Tibial nerve (tissue), 4 donors: ENCODE data around the gene SDHD.

Experiments
- EP300 ChIP-seq, 2 donors: sonication (generic); formaldehyde crosslinking; IDR thresholded peaks; one replicate each; pipeline ENCODE4 v1.6.1; 2017; ENCODE audit warnings: antibody characterized with exemption in 2 of 2, mild to moderate bottlenecking in 1 of 2
- TF ChIP-seq, protein P1 (sequence below), 5 experiments: fragments of 200-600 bp in 3 of 5; fragments of 450-650 bp in 2 of 5; sonication (generic) in 3 of 5; IDR thresholded peaks; one replicate each; pipeline ENCODE4 v1.5.1; 2016 to 2019; ENCODE audit warnings: antibody characterized with exemption in 5 of 5, mild to moderate bottlenecking in 3 of 5, moderate library complexity in 2 of 5

DNA sequence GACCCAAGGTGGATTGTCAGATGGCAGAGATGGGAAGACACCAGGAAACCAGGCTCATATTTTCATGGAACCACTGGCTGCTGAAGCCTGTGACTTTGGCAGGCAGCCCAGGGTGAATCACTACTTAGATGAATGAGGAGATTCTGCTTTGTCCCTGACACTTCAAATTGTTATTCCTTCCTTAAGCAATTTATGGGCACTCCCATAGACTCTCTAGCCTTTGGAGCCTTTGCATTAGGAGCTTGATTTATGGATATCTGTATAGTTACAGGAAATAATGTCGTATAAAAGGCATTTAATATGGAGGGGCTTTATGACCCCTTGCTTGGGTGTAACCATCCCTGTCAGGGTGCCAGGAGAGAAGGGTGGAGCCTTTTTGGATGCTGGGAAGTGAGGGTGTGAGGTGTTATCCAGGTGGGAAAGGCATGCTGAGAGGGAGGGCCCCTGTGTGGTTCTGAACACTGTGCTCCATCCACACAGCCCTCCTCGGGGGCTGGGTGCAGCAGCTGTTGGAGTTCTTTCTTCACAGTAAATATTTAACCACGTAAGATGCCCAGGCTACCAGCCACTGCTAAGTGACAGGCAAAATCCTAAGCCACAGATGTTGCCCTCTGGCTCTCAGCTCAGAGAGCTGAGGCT is 41.9 kb downstream of the SDHD start:
- TF ChIP-seq, protein P1, sequence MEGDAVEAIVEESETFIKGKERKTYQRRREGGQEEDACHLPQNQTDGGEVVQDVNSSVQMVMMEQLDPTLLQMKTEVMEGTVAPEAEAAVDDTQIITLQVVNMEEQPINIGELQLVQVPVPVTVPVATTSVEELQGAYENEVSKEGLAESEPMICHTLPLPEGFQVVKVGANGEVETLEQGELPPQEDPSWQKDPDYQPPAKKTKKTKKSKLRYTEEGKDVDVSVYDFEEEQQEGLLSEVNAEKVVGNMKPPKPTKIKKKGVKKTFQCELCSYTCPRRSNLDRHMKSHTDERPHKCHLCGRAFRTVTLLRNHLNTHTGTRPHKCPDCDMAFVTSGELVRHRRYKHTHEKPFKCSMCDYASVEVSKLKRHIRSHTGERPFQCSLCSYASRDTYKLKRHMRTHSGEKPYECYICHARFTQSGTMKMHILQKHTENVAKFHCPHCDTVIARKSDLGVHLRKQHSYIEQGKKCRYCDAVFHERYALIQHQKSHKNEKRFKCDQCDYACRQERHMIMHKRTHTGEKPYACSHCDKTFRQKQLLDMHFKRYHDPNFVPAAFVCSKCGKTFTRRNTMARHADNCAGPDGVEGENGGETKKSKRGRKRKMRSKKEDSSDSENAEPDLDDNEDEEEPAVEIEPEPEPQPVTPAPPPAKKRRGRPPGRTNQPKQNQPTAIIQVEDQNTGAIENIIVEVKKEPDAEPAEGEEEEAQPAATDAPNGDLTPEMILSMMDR (IDR thresholded peaks at IDR 0.05): no peak
- TF ChIP-seq EP300 (IDR thresholded peaks at IDR 0.05): no peak
